ENCODE data around the gene ATP6V0A1. TPM values are rescaled to one million over a fixed set of nuclear protein-coding genes. Genes with fewer than 3 reads are reported as not detected.

ATP6V0A1 gene
- polyA plus RNA-seq, 1 donor from 2014 or later, result 92.1 TPM

DNA sequence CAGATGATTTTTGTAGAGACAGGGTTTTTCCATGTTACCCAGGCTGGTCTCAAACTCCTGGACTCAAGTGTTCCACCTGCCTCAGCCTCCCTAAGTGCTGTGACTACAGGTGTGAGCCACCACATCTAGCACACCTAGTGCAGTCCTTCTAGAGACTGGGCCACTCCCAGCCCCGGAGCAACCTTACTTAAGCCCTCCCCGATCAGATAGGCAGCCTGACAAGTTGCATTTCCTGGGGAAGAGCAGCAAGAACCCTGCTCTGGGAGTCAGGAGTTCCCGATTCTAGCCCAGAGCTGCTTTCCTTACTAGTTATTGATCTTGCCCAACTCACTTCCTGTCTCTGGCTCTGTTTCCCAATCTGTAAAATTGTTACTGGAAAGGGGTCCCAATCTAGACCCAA is 70.4 kb downstream of the ATP6V0A1 start:
- H3K9me2 ChIP-seq (ENCODE audit: insufficient read depth, low read length), result no peaks in the 10 kb centered on the region
- TF ChIP-seq EP300 (conservative IDR thresholded peaks at IDR 0.05; ENCODE audit: poor library complexity, severe bottlenecking) (no peak), TAF1 (IDR thresholded peaks at IDR 0.05; ENCODE audit: low read depth) (no peak), POLR2AphosphoS5 (IDR thresholded peaks at IDR 0.05) (no peak), EZH2 (IDR thresholded peaks at IDR 0.05; ENCODE audit: borderline replicate concordance, insufficient read depth, low read length, poor library complexity, severe bottlenecking) (no peak), REST (IDR thresholded peaks at IDR 0.05; ENCODE audit: borderline replicate concordance) (no peak), MXI1 (conservative IDR thresholded peaks at IDR 0.05; ENCODE audit: poor library complexity, severe bottlenecking) (no peak), RAD21 (conservative IDR thresholded peaks at IDR 0.05) (no peak)
- no peaks in the 10 kb centered on the region for H3F3A ChIP-seq (ENCODE audit: insufficient read depth, low read length, poor library complexity, severe bottlenecking)
- no peak overlapping the region for H3K4me2 ChIP-seq (ENCODE audit: low read length)
- no peaks in the 10 kb centered on the region for H3K27me3 ChIP-seq (ENCODE audit: insufficient read depth, low read depth, low read length)
- no peaks in the 10 kb centered on the region for H3K9me3 ChIP-seq (ENCODE audit: low read length)
- no peak overlapping the region for H3K27ac ChIP-seq (ENCODE audit: low read length)
- no peak overlapping the region for H2AFZ ChIP-seq (ENCODE audit: low read depth, low read length)
- H3K4me3 ChIP-seq (ENCODE audit: low read length), result no peak overlapping the region
- H4K20me1 ChIP-seq (ENCODE audit: insufficient read depth), result no peaks in the 10 kb centered on the region
- no peak overlapping the region for H3K9ac ChIP-seq (ENCODE audit: low read length)
- H3K79me2 ChIP-seq (replicated peaks; ENCODE audit: insufficient read depth, low read length), result no peaks in the 10 kb centered on the region
- H3K36me3 ChIP-seq (ENCODE audit: insufficient read depth, low read length), result no peaks in the 10 kb centered on the region

DNA sequence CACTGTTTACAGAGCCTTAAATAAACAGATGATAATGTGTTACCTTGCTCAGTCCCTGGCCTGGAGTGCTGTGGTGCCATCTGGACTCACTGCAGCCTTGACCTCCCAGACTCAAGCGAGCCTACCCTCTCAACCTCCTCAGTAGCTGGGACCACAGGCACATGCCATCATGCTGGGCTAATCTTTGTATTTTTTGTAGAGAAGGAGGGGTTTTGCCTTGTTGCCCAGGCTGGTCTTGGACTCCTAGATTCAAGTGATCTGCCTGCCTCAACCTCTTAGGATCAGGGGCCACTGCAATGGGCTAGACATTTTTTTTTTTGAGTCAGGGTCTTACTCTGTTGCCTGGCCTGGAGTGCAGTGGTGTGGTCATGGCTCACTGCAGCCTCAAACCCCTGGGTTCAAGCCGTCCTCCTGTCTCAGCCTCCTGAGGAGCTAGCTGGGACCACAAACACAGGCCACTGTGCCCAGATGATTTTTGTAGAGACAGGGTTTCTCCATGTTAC is 72.3 kb downstream of the ATP6V0A1 start:
- H2AFZ ChIP-seq (ENCODE audit: low read depth, low read length), result no peak overlapping the region
- no peak overlapping the region for H3K4me3 ChIP-seq (ENCODE audit: low read length)
- H3K4me2 ChIP-seq (ENCODE audit: low read length), result no peak overlapping the region
- H3K9me2 ChIP-seq (ENCODE audit: insufficient read depth, low read length), result no peaks in the 10 kb centered on the region
- no peaks in the 10 kb centered on the region for H3K27me3 ChIP-seq (ENCODE audit: insufficient read depth, low read depth, low read length)
- H3K9me3 ChIP-seq (ENCODE audit: low read length), result no peaks in the 10 kb centered on the region
- no peaks in the 10 kb centered on the region for H3K79me2 ChIP-seq (replicated peaks; ENCODE audit: insufficient read depth, low read length)
- H4K20me1 ChIP-seq (ENCODE audit: insufficient read depth), result no peaks in the 10 kb centered on the region
- no peak overlapping the region for H3K9ac ChIP-seq (ENCODE audit: low read length)
- H3K27ac ChIP-seq (ENCODE audit: low read length), result no peak overlapping the region
- TF ChIP-seq EP300 (conservative IDR thresholded peaks at IDR 0.05; ENCODE audit: poor library complexity, severe bottlenecking) (no peak), EZH2 (IDR thresholded peaks at IDR 0.05; ENCODE audit: borderline replicate concordance, insufficient read depth, low read length, poor library complexity, severe bottlenecking) (no peak), TAF1 (IDR thresholded peaks at IDR 0.05; ENCODE audit: low read depth) (no peak), REST (IDR thresholded peaks at IDR 0.05; ENCODE audit: borderline replicate concordance) (no peak), MXI1 (conservative IDR thresholded peaks at IDR 0.05; ENCODE audit: poor library complexity, severe bottlenecking) (no peak), RAD21 (conservative IDR thresholded peaks at IDR 0.05) (no peak), SMC3 (conservative IDR thresholded peaks at IDR 0.05; ENCODE audit: poor library complexity) (no peak)
- TF ChIP-seq, protein P1, sequence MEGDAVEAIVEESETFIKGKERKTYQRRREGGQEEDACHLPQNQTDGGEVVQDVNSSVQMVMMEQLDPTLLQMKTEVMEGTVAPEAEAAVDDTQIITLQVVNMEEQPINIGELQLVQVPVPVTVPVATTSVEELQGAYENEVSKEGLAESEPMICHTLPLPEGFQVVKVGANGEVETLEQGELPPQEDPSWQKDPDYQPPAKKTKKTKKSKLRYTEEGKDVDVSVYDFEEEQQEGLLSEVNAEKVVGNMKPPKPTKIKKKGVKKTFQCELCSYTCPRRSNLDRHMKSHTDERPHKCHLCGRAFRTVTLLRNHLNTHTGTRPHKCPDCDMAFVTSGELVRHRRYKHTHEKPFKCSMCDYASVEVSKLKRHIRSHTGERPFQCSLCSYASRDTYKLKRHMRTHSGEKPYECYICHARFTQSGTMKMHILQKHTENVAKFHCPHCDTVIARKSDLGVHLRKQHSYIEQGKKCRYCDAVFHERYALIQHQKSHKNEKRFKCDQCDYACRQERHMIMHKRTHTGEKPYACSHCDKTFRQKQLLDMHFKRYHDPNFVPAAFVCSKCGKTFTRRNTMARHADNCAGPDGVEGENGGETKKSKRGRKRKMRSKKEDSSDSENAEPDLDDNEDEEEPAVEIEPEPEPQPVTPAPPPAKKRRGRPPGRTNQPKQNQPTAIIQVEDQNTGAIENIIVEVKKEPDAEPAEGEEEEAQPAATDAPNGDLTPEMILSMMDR (IDR thresholded peaks at IDR 0.05; ENCODE audit: poor library complexity, severe bottlenecking), result no peak
- H3F3A ChIP-seq (ENCODE audit: insufficient read depth, low read length, poor library complexity, severe bottlenecking), result no peaks in the 10 kb centered on the region
- no peaks in the 10 kb centered on the region for H3K36me3 ChIP-seq (ENCODE audit: insufficient read depth, low read length)

All from neural cell (in vitro differentiated cells).